GF-D8 (cell line): ENCODE measurements around the gene DNER.

Experiments used
- DNase-seq: peaks from one replicate; lab custom pipeline; 2025; lab: John Stamatoyannopoulos, UW

The DNER gene

GRCh38 chr2:229666811-229667210 lies 47.5 kb downstream of the DNER start:
- no peak for DNase-seq

- no peak for DNase-seq
Measured at GRCh38 chr2:229665158-229665557, 49.2 kb downstream of the DNER start.

- no peak for DNase-seq
Measured at GRCh38 chr2:229661478-229661877, 52.9 kb downstream of the DNER start.

- DNase-seq: no peak
Measured at GRCh38 chr2:229660951-229661350, 53.4 kb downstream of the DNER start.

GRCh38 chr2:229660391-229660790 lies 54.0 kb downstream of the DNER start:
- no peak for DNase-seq

GRCh38 chr2:229658004-229658403 lies 56.4 kb downstream of the DNER start:
- DNase-seq: no peak

- DNase-seq: no peak
Measured at GRCh38 chr2:229654437-229654836, 59.9 kb downstream of the DNER start.

GRCh38 chr2:229653531-229653930 lies 60.8 kb downstream of the DNER start:
- DNase-seq: no peak

GRCh38 chr2:229652796-229653195 lies 61.6 kb downstream of the DNER start:
- DNase-seq: no peak

GRCh38 chr2:229650901-229651300 lies 63.5 kb downstream of the DNER start:
- DNase-seq: no peak

GRCh38 chr2:229650059-229650458 lies 64.3 kb downstream of the DNER start:
- DNase-seq: no peak

GRCh38 chr2:229646186-229646723 lies 68.1 kb downstream of the DNER start:
- DNase-seq: no peak

- DNase-seq: no peak
Measured at GRCh38 chr2:229642371-229642770, 72.0 kb downstream of the DNER start.

GRCh38 chr2:229641676-229642075 lies 72.7 kb downstream of the DNER start:
- no peak for DNase-seq

GRCh38 chr2:229640636-229641035 lies 73.7 kb downstream of the DNER start:
- no peak for DNase-seq

GRCh38 chr2:229636571-229636970 lies 77.8 kb downstream of the DNER start:
- DNase-seq: no peak

- no peak for DNase-seq
Measured at GRCh38 chr2:229635371-229635680, 79.0 kb downstream of the DNER start.

GRCh38 chr2:229634601-229635370 lies 79.6 kb downstream of the DNER start:
- no peak for DNase-seq

- no peak for DNase-seq
Measured at GRCh38 chr2:229633556-229633955, 80.8 kb downstream of the DNER start.

- DNase-seq: no peak
Measured at GRCh38 chr2:229629039-229629438, 85.3 kb downstream of the DNER start.

GRCh38 chr2:229627728-229628127 lies 86.6 kb downstream of the DNER start:
- DNase-seq: no peak

- DNase-seq: no peak
Measured at GRCh38 chr2:229622495-229623355, 91.6 kb downstream of the DNER start.

- no peak for DNase-seq
Measured at GRCh38 chr2:229620759-229621158, 93.6 kb downstream of the DNER start.
